AG09319 (cell line): ENCODE data around the gene THSD4.

Experiments
- DNase-seq: peaks from one replicate; pipeline ENCODE4 v3.0.0-alpha.2; 2010; ENCODE audit warnings: low read depth; ENCODE audit errors: extremely low read depth
- CTCF ChIP-seq: IDR thresholded peaks from 2 replicates; pipeline ENCODE4 v1.5.1; 2011; ENCODE audit warnings: low read depth, mild to moderate bottlenecking, inconsistent platforms, low read length, moderate library complexity

The THSD4 gene

GRCh38 chr15:71815301-71815700 lies 700.0 kb downstream of the THSD4 start:
- TF ChIP-seq CTCF = no peak
- no peak for DNase-seq

- TF ChIP-seq CTCF = no peak
- no peak for DNase-seq
Observed at GRCh38 chr15:71817351-71817750, 702.1 kb downstream of the THSD4 start.

- DNase-seq = no peak
- no peak for TF ChIP-seq CTCF
Observed at GRCh38 chr15:71820127-71820526, 704.9 kb downstream of the THSD4 start.

GRCh38 chr15:71821547-71822129 lies 706.4 kb downstream of the THSD4 start:
- TF ChIP-seq CTCF = no peak

GRCh38 chr15:71822890-71823630 lies 707.8 kb downstream of the THSD4 start:
- no peak for TF ChIP-seq CTCF
- no peak for DNase-seq

More at GRCh38 chr15:71821547-71822129, 706.4 kb downstream of the THSD4 start:
- no peak for DNase-seq

- TF ChIP-seq CTCF = no peak
- DNase-seq = no peak
Observed at GRCh38 chr15:71823801-71824200, 708.5 kb downstream of the THSD4 start.

GRCh38 chr15:71825021-71825730 lies 709.9 kb downstream of the THSD4 start:
- no peak for TF ChIP-seq CTCF
- DNase-seq = no peak
